Osteocyte (in vitro differentiated cells): ENCODE data around the gene BANF2. TPM values are rescaled to one million over a fixed set of nuclear protein-coding genes. Genes with fewer than 3 reads are reported as not detected.
"Not testable (repeated sequence)": the region's sequence is repeated elsewhere in the genome, so short reads cannot be mapped to it uniquely, and the experiment has no call there.

Source experiments
- DNase-seq: peaks from one replicate; pipeline ENCODE4 v3.0.0; 2021; ENCODE audit warnings: mixed read lengths; ENCODE audit not compliant: unreplicated experiment; ENCODE audit errors: extremely low spot score
- H3K27ac Mint-ChIP-seq: one replicate; pipeline ENCODE4 v1.8.0; 2021; ENCODE audit warnings: mild to moderate bottlenecking, mixed read lengths; ENCODE audit not compliant: unreplicated experiment
- H3K27me3 Mint-ChIP-seq: one replicate; pipeline ENCODE4 v1.8.0; 2021; ENCODE audit warnings: mixed read lengths; ENCODE audit not compliant: unreplicated experiment
- H3K36me3 Mint-ChIP-seq: one replicate; pipeline ENCODE4 v1.8.0; 2021; ENCODE audit warnings: mixed read lengths; ENCODE audit not compliant: unreplicated experiment
- H3K4me1 Mint-ChIP-seq: one replicate; pipeline ENCODE4 v1.8.0; 2021; ENCODE audit warnings: mixed read lengths; ENCODE audit not compliant: unreplicated experiment
- H3K4me3 Mint-ChIP-seq: one replicate; pipeline ENCODE4 v1.8.0; 2021; ENCODE audit warnings: mild to moderate bottlenecking, moderate library complexity, mixed read lengths; ENCODE audit not compliant: unreplicated experiment
- H3K9me3 Mint-ChIP-seq: one replicate; pipeline ENCODE4 v1.8.0; 2021; ENCODE audit warnings: mixed read lengths; ENCODE audit not compliant: unreplicated experiment
- total RNA-seq: library from RNA; stranded (reverse); gene quantifications from 2 replicates; pipeline ENCODE4 v1.2.1, GENCODE V29; 2021
- TF ChIP-seq, protein P1 (sequence below): fragments of 200-600 bp; sonication (generic); IDR thresholded peaks from 2 replicates; pipeline ENCODE4 v1.5.0; 2021; ENCODE audit warnings: antibody characterized with exemption, mild to moderate bottlenecking, moderate library complexity

The BANF2 gene
- total RNA-seq, 1 donor from 2014 or later = not detected

DNA sequence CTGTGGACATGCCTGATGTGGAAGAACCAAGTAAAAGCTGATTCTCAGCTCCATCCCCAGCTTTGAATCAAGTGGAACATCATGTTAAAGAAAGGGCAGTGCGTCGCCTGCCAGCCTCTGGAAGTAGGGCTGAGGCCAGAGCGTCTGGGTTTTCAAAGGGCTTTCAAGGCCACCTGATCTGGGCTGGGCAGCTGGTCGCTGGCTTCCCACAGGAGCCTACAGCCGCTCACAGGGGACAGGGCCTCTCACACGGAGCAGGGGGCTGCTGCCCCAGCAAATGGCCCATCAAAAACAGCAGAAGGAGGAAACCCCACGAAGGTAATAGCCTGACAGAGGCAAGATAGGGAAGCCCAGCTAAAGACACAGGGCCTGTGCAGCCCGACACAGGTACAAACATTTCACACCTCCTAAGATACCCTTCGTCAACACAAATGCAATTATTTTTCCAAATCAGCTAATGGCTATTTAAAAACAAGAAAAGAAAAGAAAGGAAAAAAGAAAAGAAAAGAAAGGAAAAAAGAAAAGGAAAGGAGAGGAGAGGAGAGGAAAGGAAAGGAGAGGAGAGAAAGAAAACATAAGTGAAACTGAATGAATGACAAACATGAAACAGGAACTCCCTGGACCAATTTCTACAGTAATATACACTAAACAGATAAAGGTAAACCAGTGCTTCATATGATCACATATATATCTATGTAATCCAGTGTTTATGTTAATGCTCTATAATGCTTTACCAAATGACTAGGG, 42.5 kb upstream of the BANF2 start:
- peaks cover 49% of the 10 kb centered on the region for H3K36me3 Mint-ChIP-seq
- no peak for DNase-seq
- H3K27me3 Mint-ChIP-seq = no peaks in the 10 kb centered on the region
- H3K4me3 Mint-ChIP-seq = no peak overlapping the region
- H3K4me1 Mint-ChIP-seq = peaks cover 53% of the 10 kb centered on the region
- TF ChIP-seq, protein P1, sequence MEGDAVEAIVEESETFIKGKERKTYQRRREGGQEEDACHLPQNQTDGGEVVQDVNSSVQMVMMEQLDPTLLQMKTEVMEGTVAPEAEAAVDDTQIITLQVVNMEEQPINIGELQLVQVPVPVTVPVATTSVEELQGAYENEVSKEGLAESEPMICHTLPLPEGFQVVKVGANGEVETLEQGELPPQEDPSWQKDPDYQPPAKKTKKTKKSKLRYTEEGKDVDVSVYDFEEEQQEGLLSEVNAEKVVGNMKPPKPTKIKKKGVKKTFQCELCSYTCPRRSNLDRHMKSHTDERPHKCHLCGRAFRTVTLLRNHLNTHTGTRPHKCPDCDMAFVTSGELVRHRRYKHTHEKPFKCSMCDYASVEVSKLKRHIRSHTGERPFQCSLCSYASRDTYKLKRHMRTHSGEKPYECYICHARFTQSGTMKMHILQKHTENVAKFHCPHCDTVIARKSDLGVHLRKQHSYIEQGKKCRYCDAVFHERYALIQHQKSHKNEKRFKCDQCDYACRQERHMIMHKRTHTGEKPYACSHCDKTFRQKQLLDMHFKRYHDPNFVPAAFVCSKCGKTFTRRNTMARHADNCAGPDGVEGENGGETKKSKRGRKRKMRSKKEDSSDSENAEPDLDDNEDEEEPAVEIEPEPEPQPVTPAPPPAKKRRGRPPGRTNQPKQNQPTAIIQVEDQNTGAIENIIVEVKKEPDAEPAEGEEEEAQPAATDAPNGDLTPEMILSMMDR = no peak
- H3K27ac Mint-ChIP-seq = peak overlapping the region; percentile 39
- no peaks in the 10 kb centered on the region for H3K9me3 Mint-ChIP-seq

DNA sequence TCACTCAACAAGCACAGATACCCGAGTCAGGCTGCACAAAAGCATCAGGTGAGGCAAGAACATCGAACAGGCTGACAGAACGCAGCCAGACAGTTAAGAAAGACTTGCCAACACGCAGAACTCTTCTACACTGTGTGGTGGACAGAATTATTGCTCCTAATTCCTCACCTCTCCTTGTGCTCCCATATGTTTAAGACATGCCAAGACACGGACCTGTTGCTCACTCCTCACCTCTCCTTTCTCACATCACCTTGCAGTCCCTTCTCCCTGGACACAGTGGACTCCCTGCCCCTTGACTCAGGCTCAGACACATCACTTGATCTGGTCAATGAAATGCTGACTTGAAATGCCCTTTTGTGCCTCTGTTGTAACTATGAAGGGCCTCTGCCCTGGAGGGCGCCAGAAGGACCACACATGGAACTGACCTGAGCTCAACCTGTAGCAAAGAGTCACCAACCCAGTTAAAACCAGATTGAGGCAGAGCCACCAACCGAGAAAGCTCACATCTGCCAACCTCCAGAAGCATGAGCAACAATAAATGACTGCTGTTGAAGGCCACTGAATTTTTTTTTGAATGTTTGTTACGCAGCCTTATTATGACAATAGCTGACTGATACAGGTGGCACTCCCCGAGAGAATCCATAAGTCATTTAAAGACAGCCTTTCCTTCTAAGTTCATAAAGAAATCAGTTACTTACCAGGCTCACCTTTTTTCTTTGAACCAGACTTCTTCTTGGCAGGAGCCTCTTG, 41.7 kb upstream of the BANF2 start:
- Mint-ChIP-seq H3K4me1 (peaks cover 61% of the 10 kb centered on the region), H3K9me3 (no peaks in the 10 kb centered on the region), H3K4me3 (no peak overlapping the region), H3K27ac (peak overlapping the region; percentile 35), H3K36me3 (peaks cover 49% of the 10 kb centered on the region), H3K27me3 (no peaks in the 10 kb centered on the region)
- TF ChIP-seq, protein P1 = no peak
- DNase-seq = no peak

DNA sequence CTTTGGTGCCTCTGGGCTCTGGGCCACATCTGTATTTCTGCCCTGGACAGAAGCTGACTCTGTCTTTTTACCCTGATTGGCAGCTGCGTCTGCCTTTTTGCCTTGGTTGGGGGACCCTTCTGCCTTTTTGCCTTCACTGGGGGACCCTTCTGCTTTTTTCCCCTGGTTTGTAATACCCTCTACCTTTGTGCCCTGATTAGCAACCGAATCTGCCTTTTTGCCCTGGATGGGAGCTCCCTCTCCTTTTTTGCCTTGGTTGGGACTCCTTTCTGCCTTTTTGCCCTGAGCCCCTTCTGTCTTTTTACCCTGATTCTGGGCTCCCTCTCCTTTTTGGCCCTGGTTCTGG, 41.1 kb upstream of the BANF2 start:
- no peaks in the 10 kb centered on the region for H3K27me3 Mint-ChIP-seq
- DNase-seq = no peak
- TF ChIP-seq, protein P1 = no peak
- H3K4me1 Mint-ChIP-seq = peaks cover 66% of the 10 kb centered on the region
- peaks cover 49% of the 10 kb centered on the region for H3K36me3 Mint-ChIP-seq
- no peak overlapping the region for H3K27ac Mint-ChIP-seq
- no peak overlapping the region for H3K4me3 Mint-ChIP-seq
- H3K9me3 Mint-ChIP-seq = no peaks in the 10 kb centered on the region

DNA sequence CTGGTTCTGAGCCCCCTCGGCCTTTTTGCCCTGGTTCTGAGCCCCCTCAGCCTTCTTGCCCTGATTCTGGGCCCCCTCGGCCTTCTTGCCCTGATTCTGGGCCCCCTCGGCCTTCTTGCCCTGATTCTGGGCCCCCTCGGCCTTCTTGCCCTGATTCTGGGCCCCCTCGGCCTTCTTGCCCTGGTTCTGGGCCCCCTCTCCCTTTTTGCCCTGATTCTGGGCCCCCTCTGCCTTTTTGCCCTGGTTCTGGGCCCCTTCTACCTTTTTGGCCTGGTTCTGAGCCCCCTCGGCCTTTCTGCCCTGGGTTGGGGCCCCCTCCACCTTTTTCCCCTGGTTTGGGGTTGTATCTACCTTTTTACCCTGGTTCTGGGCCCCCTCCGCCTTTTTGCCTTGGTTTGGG, 40.4 kb upstream of the BANF2 start:
- peaks cover 72% of the 10 kb centered on the region for H3K4me1 Mint-ChIP-seq

DNA sequence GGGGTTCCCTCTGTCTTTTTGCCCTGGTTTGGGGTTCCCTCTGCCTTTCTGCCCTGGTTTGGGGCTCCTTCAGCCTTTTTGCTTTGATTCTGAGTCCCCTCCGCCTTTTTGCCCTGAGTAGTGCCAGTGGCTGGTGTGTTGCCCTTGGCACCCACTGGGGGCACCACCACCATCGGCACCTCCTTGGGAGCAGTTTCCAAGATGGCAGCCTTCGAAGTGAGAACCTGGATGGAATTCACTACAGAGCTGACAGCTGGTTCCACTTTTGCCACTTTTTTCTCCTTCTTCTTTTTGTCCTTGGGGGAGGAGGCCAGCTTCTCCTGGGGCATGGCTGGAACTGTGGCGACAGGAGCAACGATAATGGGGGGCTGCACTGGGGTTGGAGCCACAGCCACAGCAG, 40.0 kb upstream of the BANF2 start:
- H3K9me3 Mint-ChIP-seq = no peaks in the 10 kb centered on the region
- no peak overlapping the region for H3K4me3 Mint-ChIP-seq
- peaks cover 40% of the 10 kb centered on the region for H3K36me3 Mint-ChIP-seq
- peak overlapping the region; percentile 85 for H3K27ac Mint-ChIP-seq
- no peaks in the 10 kb centered on the region for H3K27me3 Mint-ChIP-seq
- no peak for DNase-seq
- TF ChIP-seq, protein P1 = no peak
- peaks cover 74% of the 10 kb centered on the region for H3K4me1 Mint-ChIP-seq

More for the DNA sequence above, 40.4 kb upstream of the BANF2 start:
- peaks cover 44% of the 10 kb centered on the region for H3K36me3 Mint-ChIP-seq
- not testable (repeated sequence) for H3K27ac Mint-ChIP-seq, H3K9me3 Mint-ChIP-seq, H3K27me3 Mint-ChIP-seq, DNase-seq, H3K4me3 Mint-ChIP-seq
